Measurements from ENCODE around the gene AGXT.

The AGXT gene

DNA sequence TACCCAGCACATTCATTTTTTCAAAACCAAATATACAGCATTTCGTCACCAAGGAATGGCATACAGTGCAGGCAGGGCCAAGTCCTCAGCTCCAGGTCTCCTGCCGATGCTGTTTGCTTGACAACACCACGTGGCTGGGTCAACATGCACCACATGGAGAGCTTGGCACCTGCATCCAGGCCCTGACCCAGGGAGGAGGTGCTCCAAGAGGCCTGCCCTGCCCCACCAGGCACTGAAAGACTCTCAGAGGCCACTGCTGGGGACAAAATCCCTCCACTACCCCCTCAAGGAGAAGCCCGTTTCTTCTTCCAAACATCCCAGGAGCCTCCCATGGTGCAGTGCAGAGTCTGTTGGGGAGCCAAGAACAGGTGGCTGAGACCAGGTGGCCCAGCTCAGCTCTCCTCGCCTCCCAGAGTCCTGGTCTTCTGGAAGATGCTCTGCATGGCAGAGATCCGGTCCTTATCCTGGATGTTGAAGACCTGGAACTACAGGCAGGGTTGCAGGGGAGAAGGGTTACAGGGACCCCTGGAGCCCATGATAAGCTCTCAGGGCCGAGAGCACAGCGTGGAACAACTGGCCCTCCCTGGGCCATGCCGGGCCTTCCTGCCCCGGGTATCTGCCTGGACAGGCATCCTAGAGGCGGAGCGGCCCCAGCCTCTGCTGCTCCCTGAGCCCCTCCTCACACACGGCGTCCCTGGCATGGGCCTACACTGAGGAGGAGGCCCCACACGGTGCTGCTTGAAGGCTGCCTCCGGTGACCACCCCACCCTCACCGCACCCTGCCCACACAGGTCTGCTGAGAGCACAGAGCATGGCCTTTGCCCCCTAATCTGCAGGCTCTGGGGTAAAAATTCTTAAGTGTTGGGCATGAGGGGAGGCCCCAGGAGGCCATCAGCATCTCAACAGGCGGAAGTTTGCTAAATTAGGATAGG, 18.3 kb downstream of the AGXT start:
- DNase-seq (ENCODE audit: low read depth): no peak

DNA sequence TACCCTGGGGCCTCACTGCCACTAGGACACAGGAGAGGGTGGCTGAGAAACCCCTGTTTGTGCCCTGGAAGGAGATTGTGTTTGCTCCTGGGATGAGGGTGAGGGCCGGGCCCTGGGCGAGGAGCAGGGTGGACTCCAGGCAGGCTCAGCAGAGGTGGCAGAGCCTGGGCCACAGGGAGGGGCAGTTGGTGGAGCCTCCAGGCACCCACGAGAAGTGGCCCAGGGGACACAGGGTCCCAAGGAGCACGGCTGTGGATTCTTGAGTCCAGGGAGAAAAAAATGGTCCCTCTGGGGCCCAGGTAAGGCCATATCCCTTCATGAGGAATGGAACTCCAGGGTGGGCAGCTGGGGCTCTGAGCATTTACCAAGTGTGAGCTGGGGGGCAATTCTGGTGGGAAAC, 19.0 kb downstream of the AGXT start:
- DNase-seq (ENCODE audit: low read depth): no peak

DNA sequence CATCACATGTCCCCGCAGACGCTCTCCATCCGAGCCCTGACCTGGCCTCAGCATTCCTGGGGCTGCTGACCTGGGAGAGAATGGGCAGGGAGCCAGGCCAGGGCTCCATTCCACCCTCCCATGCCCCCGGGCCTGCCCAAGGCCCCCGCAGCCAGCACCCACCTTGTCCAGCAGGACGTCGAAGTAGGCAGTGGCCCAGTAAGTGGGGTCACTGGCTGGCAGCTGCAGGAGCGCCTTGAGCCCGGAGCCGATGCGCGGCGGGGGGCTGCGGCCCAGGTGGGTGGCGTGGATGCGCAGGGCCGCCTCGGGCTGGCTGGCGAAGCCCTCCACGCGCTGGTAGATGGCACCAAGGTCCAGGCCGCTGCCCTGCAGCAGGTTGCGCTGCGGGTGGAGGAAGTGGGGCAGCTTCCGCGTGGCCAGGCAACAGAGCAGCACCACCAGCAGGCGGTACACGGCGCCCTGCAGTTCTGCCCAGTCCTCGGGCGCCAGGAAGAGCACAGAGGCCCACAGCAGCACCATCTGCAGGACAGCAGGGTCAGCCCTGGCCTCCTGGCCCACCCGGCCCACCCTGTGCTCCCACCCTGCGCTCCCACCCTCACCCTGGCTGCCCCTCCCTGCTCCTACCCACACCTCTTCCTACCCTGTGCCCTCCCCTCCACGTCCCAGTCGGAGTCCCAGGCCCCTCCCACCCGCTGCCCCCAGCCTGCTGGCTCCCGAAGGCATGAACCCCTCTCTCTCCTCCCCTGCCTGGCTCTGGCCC, 19.7 kb downstream of the AGXT start:
- no peak for DNase-seq (ENCODE audit: low read depth)

GRCh38 chr2:240888890-240889573, 20.4 kb downstream of the AGXT start:
- DNase-seq (ENCODE audit: low read depth): no peak

DNA sequence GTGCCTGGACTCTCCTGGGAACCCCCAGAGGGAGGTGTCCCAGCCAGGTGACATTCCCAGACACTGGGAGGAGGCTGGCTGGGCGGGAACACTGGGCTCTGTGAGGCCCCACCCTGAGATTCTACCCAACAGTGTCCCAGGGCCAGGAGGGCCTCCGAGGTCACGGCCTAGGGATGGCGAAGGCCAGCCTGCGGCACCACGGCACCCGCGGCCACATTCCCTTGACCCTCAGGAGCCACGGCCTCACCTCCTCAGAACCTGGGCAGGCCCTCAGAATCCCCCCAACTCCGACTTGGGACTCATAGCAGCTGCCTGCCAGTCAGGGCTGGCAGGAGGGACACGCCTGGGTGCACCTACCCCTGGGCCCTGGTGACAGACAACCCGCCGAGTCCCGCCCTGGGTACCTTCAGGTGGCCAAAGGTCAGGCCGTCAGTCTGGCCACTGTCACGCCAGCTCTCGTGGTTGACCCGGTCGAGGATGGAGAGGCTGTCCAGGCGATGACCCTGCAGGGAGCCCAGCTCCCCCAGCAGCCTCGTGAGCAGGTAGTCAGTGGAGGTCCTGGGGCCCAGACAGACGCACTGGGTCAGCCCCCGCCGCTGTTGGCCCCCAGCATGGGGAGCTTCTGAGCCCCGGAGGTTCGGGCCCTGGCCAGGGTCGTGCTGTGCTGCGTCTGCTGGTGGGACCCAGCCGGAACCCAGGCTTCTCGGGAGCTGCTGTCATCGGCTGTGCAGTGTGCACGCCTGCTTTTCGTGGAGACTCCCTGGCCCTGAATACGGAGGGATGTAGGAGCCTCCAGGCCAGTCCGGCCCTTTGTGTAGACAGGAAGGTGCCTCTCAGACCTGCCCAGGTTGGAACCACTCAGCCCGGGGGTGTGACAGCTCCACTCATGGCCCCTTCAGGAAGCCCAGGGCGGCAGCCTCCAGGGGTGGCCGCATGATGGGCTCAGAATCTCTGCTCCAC, 21.3 kb downstream of the AGXT start:
- DNase-seq (ENCODE audit: low read depth): no peak

DNA sequence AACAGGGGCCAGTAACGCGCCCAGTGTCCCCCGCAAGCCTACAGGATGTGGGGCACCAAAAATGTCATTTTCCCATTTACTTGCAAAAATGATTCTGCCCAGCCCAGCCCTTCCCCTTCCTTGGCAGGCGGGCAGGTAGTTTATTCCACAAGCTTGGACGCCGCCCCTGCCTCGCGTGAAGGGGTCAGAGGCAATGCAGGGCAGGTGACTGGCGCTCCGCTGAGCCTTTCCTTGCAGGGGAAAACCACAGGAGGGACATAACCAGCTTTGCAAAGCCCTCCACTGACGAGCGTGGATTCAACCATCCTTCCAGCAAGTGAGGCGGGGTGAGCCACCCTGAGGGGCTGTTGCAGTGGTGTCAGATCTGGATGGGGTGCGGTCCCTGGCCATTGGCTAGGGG, 22.1 kb downstream of the AGXT start:
- DNase-seq (ENCODE audit: low read depth): no peak

- no peak for DNase-seq (ENCODE audit: low read depth)
These were observed 23.1 kb downstream of the AGXT start for GRCh38 chr2:240891492-240892340.

DNA sequence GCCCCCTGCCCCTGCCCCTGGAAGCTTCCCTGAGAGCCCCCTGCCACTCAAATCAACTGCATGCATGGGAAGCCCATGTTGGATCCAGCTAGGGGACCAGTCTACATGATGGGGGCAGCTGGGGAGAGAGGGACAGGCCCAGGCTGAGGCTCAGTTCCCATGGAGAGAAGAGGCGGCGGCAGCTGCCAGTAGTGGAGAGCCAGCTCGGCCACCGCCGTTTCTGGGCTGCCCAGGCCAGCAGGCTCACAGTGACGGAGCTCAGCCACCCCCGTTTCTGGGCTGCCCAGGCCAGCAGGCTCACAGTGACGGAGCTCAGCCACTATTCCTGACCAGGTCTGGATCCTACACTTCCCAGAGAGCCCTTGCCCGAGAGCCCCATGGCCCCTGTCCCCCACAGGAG, 23.7 kb downstream of the AGXT start:
- no peak for DNase-seq (ENCODE audit: low read depth)

DNA sequence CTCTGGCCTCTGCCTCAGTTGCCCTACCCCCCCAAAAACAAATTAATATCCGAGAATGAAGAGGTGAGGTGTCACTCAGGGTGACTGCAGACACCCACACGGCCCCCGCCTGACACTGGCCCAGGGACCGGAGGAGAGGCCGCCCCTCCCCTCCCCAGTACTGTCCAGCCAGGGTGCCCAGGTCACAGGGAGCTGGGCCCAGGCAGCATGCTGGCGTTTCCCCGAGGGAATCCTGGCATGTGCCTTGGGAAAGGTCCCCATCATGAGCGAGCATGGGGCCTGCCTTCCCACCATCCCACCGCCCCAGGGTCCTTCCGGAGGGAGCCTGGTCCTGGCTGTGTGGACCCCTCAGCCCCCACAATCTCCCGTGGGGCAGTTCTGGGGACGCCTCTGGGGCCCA, 24.3 kb downstream of the AGXT start:
- no peak for DNase-seq (ENCODE audit: low read depth)

GRCh38 chr2:240893363-240893844, 24.8 kb downstream of the AGXT start:
- no peak for DNase-seq (ENCODE audit: low read depth)

GRCh38 chr2:240894006-240894405, 25.4 kb downstream of the AGXT start:
- no peak for DNase-seq (ENCODE audit: low read depth)

DNA sequence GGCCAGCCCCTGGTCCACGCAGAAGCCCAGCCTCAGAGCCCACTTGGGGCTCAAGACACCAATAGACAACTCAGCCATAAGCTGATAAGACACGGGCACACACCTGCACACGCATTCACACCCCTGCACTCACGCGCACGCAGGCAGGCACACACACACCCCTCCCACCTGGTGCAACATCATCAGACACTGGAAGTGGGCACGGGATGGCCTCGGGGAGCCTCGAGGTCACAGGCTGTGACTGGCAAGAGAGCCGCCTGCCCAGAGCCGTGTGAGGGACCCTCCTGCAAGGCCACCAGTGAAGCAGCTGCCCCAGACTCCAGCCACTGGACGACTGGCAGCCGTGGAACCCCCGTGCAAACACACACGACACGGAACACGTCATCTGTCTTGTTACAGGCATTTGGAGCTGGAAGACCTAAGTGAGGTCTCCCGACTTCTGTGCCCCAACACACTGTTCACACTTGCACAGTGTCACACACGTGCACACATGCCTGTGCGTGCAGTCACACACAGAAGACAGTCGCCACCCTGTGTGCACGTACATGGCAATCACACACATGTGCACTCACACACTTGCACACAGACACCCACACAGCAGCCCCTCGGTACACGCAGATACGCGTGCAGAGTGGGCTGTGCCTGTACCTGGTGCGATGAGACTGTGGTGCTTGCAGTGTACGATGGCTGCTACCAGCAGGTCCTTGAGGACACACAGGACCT, 26.4 kb downstream of the AGXT start:
- DNase-seq (ENCODE audit: low read depth): no peak

DNA sequence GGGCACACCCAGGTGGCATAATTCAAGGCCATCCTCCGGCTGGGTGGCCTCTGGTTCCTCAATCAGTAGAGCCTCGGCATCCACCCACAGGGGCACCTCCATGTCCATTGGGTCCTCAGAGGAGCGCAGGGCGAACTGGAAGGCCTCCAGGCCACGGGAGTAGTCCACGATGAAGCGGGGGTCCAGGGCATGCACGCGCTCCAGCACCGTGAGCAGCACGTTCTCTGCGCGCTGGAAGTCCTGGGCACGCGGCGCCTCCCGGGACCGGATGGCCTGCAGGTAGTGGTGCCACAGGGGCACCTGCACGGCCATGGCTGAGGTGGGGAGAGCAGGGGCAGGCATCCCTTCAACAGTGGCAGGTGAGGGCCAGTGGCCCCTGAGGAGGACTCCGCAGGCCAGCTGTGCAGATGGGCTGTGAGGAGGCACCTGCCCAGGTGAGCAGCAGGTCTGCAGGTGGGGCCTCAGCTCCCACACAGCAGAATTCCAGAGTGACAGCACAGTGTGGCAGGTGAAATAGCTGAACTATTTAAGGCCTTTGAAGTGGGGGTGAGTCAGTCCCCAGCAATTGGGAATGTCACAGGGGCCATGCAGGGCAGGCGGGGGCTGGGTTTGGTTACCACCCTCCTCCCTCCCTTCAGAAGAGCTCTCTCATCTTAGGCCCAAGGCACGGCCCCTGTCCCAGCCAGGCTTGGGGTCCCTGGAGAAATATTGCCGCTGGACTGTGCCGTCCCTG, 27.2 kb downstream of the AGXT start, which contains the start of gene MAB21L4:
Gene MAB21L4, minus strand, starts transcription at position 501 of the 733 bp plus-strand sequence. Its CDS starts 159 bp downstream, at position 342.
- DNase-seq (ENCODE audit: low read depth): no peak

GRCh38 chr2:240896394-240896793, 27.8 kb downstream of the AGXT start:
- DNase-seq (ENCODE audit: low read depth): no peak

GRCh38 chr2:240896871-240897692, 28.5 kb downstream of the AGXT start:
- no peak for DNase-seq (ENCODE audit: low read depth)

DNA sequence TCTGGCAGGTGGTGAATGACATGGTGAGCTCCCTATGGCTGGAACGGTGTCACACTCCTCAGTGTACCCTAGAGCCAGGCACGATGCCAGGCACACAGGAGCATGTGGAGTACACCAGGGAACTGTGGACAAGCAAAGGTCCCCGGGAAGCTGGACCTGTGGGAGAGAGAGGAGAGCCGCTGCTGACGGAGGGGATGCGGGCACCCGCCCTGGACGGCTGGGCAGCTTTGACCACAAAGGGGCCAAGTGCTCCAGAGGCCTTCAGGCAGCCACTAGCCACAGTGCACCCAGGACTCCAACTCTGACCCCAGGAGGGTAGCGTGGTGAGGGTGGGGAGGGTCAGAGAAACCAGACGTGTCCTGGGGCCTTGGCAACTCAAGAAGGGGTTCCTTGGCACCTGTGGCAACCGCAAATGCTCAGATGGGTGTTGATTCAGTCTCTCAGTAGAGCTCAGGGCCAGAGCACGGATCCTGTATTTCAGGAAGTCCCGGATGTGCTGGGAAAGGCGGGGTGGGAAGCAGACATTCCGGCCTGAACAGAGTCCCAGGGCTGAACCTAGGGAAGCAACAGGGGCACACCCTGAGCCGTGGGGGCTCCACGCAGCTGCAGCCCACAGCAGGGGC, 29.6 kb downstream of the AGXT start:
- no peak for DNase-seq (ENCODE audit: low read depth)

DNA sequence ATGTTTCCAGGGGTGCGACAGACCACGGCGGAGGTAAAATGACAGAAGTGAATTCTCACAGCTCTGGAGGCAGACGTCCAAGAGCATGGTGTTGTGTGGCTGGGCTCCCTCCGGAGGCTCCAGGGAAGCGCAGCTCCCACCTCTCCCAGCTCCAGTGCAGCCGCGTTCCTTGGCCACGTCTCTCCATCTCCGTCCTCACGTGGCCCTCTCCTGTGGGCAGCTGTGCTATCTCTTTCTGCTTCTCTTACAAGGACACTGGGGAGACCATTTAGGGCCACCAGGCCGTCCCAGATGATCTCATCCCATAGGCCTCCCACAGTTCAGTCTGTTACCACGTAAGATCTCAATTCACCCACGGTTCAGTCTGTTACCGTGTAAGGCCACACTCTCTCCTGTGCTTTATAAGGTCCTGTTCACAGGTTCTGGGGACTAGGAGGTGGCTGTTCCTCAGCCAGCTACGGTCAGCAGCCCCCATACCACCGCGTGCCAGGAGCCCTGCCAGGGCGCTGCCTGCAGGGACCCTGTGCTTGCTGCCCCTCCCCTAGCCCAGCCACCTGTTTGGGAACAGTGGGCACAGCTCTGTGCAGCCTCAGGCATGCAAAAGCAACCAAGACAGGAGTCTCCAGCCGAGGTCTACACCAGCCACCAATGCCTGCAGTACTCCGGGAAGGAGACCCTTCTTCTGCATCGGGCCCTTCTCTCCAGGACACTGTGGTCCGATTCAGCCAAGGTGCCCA, 30.3 kb downstream of the AGXT start:
- DNase-seq (ENCODE audit: low read depth): no peak
